Superior temporal gyrus (tissue), 1 donor: ENCODE results near the gene FBXO46.

ENCODE experiments used
- DNase-seq: peaks from one replicate; pipeline ENCODE4 v3.0.0-alpha.2; 2016; ENCODE audit errors: extremely low spot score

The FBXO46 gene, protein sequence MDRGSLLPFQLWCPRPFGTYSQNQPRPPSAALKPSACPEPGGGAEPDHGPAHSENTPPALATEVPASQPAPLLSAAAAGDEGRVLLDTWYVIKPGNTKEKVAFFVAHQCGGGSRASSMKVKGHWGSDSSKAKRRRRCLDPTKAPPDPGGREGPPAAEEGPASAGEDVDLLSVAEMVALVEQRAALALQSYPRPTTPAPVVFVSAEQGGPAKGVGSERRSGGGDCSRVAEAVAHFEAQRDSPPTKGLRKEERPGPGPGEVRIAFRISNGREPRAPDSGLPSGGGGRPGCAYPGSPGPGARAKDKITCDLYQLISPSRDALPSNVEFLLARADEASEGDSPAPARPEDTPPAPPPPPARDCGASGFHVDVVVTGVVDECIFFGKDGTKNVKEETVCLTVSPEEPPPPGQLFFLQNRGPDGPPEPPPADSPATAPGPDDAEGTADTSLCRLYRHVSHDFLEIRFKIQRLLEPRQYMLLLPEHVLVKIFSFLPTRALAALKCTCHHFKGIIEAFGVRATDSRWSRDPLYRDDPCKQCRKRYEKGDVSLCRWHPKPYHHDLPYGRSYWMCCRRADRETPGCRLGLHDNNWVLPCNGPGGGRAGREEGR

DNA sequence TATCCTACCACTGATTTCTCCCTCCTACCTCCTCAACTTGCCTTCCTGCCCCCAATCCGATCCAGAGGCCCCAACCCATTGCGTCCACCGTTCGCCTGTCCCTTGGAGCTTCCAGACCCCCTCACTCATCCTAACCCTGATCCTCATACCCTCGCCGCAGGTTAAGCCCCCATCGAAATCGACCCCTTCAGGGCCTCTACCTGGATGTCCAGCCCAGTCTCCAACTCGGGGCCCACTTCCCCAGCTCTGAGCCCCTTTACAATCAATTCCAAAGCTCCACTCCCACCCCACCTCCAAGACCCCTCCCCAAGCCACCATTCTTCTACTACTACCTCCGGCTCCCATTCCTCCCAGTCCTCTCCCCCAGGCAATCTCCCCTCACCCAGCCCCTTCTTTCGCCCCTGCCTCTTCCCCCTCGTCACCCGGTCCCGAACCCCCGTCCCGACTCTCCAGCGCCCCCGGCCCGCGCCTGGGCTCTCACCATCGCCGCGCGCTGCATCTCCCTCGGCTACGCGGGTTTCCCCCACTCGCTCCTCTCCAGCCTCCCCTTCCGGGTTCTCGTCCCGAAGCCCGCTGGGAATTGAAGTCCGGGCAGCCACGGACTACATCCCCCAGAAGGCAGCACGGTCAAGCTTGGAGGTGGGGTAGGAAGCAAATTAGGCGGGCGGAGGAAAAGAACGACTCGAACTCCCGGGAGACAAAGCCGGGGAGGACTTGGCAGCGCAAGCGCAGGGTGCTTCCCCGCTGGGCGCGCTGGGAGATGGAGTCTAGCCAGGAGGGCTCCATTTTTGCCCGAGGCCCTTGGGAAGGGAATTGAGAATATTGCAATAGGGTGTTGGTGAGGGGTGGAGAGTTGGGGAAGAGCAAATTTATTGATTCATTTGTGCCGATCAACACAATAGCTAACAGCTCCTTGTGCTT lies at the start of gene FBXO46:
TSS of gene FBXO46 (minus strand) at position 529 of the 921 bp plus-strand sequence. CDS start 17,401 bp downstream, outside the sequence.
- peak; percentile 99 for DNase-seq

DNA sequence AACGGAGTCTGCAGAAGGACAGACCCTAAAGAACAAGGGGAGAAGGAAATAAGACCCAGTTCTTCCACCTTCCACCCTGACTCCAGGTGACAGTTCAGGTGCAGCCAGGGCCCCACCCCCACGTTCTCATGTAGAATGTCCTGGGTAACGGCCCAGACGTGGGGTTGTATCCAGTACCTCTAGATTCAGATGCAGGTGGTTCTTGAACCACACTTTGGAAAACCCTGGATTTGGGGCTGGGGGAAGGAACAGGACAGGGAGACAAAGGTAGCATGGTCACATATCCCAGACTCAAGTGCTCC lies 49.4 kb upstream of the FBXO46 start:
- no peak for DNase-seq

DNA sequence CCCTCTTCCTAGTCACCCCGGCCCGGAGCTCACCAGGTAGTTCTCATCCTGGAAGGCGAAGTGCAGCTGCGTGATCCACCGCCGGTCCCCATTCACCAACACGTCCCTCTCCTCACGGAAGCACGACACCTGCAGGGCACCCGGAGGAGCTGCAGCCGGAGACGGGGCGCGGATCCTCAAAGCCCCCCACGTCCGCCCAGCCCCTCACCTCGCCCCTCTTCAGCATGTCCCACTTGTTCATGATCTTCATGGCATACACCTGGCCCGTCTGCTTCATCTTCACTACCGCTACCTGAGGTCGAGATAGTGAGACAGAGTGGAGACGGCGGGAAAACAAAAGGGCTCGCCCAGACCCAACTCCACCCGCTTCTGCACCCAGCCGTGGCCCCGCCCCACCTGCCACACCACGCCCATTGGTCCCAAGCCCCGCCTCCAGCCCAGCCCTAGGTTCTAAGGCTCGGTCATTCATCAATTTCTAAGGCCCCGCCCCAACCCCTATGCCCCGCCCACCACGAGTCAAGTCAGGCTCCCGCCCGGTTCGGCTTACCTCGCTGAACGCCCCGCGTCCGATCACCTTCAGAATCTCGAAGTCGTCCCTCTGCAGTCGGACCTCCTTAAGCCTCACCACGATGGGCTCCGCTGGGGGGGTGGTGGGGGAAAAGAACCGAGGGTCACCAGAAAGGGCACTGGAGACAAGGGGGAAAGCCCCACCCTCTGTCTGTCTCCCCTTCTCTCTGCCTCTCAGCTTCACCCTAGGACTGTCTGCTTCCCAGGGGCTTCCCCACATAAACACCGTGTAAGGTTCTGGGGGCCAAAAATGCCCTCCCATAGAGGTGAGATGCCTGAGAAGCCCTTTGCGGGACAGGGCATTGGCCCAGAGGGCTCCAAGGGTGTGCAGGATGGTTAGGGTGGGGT lies 48.8 kb upstream of the FBXO46 start:
- no peak for DNase-seq

DNA sequence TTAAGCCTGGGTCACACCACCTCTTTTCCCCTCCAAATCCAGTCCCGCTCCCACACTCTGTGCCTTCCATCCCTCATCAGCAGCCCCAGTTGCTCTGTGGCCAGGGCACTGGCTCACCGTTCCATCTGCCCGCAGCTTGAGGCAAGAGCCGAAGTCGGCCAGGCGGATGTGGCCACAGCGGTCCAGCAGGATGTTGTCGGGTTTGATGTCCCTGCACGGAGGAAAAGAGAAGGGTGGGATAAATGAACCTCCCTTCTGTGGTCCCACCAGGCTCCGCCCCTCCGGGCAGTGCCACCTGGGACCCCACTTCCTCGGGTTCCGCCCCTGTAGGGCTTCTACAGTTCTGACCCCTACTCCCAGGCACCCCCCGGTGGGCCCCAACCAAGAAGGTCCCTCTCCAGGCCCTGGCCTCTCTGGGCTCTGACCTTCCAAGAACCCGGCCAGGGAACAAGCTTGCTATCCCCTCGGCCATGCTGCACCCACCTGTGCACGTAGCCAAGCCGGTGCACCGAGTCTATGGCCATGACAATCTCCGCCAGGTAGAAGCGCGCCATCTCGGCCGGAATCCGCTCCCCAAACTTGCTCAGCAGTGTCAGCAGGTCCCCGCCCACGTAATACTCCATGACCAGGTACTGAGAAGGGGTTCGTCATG lies 47.4 kb upstream of the FBXO46 start:
- no peak for DNase-seq

DNA sequence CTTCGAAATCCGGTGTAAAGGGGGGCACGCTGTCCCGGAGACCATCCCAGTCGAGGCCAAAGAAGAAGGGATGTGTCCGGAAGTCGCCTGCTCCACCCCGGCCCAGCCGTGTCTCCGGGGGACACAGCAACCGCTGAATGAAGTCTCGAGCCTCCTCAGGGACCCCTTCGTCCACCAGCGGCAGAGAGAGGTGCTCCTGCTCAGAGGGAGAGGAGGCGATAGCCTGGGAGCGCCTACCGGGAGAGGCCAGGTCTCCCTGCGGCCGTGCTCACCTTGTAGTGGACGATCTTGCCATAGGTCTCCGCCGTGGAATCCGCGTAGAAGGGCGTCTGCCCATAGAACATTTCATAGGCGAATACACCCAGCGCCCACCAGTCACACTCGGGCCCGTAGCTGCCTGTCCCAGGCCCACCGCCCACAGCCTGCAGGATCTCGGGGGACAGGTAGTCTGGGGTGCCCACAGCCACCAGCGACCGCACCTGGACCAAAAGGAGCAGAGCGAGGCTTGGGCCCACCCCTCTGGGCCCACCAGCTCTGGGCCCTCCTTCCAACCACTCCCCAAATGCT lies 46.8 kb upstream of the FBXO46 start:
- DNase-seq: no peak

DNA sequence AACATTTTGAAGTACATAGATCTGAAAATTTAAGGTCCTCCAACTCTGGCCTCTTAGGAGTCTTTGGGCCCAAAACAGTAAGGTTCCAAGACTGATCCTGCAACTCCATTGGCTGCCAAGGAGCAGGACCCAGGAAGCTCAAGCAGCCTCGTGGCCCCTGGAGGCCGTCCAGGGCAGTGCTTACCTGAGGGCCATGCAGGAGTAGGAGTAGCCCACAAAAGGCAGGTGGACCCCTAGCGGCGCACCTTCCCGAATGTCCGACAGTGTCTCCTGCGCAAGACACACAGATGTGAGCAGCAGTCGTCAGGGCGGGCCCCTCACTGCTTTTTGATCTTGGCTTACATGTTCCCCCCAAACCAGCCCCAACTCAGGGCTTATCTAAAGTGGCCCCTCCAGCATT lies 44.1 kb upstream of the FBXO46 start:
- no peak for DNase-seq

DNA sequence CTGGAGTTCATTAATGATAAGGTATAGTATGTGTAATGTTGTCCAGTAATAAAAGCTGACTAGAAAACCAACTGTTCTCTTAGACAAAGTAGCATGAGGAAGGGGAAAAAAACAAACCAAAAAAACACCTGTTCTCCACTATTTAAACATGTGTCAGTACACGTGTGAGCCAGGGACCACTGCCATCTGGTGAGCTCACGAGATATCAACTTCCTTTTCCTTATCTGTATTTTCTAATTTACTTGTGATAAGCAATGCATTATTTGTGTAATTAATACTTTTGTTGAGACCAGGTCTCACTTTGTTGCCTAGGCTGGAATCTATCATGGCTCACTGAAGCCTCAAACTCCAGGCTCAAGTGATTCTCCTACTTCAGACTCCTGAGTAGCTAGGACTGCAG lies 42.7 kb upstream of the FBXO46 start:
- no peak for DNase-seq

DNA sequence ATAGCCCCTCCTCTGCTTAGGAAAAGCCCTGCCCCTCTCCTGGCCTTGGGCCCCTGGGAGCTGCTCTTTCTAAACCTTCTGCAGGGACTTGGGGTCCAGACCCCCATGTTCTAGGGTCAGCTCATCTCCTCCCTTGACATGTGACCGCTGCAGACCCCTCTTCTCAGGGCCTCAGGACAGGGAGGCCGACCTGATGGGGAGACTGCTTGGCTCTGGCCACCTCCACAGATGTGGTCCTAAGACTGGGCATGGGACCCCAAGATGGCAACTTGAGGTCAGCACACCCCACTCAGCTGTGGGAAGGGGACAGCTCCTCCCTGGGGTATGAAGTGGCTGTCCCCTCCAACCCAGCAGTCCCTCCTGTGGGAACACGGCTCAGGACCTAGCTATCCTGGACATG lies 42.2 kb upstream of the FBXO46 start:
- no peak for DNase-seq

DNA sequence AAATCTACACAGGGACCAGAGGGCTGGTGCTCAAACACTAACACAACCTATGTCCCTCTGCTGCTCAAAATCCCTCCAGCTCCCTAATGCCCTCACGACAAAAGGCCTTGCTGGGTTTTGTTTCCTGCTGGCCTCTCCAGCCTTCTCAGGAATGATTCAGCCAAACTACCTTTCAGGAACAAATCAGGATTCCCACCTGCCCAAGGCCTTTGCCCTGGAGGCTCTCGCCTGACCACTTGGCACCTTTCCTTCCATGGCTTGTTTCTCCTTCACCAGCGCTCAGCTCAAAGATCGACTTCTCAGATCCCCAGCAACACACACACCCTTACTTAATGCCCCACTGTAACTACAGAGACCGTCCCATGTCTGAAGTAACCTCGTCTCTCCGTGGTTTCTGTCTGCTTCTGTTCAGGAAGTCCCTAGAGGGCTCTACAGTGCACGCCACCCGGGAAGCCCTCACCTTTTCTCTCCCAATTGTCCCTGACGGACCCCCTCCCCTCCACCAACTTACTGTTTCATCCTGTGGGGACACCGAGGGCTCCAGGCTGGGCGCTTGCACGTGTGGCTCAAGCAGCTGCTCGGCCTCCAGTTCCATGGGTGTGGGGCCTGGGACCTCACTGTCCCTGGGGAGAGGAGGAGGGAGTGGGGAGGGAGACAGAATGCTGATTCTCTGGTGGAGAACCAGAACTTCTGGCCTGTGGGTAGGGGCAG lies 41.6 kb upstream of the FBXO46 start:
- DNase-seq: no peak

DNA sequence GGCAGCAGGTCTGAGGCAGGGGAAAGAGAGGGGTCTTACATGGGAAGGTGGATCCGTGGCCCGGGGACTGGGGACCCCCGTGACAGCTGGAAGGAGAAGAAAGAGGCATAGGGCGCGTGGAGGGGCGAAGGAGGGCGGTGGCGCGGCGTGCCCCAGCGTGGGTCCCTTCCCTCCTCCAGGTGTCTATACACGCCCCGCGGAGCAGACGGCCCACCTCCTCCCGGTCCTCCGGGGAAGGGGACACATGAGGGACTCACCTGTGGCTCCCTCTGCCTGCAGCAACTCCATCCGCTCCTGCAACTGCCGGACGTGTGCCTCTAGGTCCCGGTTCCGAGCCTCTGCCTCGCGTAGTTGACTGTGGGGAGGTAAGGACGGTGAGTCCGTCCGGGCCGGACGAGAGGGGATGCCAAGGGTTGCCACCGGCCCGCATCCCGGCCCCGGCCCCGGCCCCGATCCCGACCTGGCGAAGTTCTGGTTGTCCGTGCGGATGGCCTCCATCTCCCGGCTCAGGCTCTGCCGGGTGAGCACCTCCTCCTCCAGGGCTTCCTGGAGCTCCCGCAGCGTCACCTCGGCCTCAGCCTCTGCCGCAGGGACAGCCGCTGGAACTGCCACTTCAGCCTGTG lies 40.7 kb upstream of the FBXO46 start:
- DNase-seq: no peak

DNA sequence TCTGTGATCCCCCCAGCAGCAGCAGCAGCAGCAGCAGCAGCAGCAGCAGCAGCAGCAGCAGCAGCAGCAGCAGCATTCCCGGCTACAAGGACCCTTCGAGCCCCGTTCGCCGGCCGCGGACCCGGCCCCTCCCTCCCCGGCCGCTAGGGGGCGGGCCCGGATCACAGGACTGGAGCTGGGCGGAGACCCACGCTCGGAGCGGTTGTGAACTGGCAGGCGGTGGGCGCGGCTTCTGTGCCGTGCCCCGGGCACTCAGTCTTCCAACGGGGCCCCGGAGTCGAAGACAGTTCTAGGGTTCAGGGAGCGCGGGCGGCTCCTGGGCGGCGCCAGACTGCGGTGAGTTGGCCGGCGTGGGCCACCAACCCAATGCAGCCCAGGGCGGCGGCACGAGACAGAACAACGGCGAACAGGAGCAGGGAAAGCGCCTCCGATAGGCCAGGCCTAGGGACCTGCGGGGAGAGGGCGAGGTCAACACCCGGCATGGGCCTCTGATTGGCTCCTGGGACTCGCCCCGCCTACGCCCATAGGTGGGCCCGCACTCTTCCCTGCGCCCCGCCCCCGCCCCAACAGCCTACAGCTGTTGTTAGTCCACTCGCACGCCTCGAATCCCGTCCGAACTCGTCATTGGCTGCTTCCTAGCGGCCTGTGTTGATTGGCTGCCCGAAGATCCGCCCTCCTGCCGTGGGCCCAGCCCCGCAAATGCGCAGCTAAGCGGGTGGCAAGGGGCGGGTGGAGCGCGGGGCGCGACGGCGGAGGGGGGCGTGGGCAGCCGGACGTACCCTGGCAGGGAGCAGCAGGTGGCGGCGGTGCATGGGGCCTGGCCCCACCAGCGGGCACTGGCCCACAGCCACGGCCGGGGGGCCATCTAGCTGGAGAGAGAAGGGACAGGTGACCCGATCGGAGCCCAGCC lies 39.8 kb upstream of the FBXO46 start:
- DNase-seq: peak; percentile 91

DNA sequence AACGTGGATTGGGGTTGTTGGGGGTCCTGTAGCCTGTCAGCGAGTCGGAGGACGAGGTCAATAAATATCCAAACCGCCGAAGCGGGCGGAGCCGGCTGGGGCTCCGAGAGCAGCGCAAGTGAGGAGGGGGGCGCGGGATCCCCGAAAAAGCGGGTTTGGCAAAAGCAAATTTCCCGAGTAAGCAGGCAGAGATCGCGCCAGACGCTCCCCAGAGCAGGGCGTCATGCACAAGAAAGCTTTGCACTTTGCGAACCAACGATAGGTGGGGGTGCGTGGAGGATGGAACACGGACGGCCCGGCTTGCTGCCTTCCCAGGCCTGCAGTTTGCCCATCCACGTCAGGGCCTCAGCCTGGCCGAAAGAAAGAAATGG lies 39.1 kb upstream of the FBXO46 start:
- peak; percentile 67 for DNase-seq

DNA sequence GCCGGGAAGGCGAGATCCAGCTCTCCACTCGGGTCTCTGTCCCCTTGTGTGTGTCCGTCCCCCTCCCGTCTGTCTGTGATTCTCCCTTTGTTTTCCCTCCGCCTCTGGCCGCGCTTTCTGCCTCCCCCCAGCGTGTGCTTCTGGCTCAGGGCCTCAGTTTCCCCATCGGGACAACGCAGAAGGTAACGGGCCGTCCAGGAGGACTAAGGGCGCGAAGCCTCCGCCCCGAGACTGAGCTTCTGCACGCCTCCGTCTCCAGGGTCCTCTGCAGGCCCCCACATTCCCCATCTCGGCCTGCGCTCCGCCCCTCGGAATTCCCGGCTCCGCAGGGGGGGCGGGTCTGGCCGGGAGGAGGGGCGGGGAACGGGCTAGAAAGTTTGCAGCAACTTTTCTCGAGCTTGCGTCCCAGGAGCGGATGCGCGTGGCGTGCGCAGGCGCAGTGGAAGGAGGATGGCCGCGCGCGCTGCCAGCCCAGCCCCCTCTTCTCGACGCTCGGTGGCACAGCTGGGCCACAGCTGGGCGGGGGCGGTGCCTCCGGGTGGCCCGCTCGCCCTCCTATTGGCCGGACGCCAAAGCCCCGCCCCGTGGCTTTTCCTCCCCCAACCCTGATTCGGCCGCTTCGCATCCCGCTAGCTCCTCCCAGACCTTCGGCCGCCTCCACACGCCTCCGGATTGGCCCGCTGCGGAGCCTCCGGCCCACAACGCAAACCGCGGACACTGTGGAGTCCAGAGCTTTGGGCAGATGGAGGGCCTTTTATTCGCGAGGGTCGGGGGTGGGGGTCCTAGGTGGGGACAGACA lies 38.5 kb upstream of the FBXO46 start, which contains the start of gene SIX5:
TSS of gene SIX5 (minus strand) at position 269 of the 799 bp plus-strand sequence. CDS start 408 bp downstream, outside the sequence.
- peak; percentile 96 for DNase-seq

DNA sequence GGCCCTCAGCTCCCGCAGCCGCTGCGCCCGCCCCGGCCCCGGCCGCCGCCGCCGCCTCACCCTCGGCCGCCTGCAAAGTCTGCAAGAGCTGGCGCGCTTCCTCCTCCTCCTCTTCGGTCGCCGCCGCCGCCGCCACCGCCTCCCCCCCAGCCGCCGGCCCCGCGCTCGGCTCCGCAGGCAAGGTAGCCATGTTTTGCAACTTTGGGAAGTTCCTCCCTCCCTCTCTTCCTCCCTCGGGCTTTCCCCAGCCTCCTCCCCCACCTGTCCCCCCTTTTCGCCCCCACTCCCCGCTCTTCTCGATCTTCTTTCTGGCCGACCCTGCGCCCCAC lies 37.9 kb upstream of the FBXO46 start:
- no peak for DNase-seq

DNA sequence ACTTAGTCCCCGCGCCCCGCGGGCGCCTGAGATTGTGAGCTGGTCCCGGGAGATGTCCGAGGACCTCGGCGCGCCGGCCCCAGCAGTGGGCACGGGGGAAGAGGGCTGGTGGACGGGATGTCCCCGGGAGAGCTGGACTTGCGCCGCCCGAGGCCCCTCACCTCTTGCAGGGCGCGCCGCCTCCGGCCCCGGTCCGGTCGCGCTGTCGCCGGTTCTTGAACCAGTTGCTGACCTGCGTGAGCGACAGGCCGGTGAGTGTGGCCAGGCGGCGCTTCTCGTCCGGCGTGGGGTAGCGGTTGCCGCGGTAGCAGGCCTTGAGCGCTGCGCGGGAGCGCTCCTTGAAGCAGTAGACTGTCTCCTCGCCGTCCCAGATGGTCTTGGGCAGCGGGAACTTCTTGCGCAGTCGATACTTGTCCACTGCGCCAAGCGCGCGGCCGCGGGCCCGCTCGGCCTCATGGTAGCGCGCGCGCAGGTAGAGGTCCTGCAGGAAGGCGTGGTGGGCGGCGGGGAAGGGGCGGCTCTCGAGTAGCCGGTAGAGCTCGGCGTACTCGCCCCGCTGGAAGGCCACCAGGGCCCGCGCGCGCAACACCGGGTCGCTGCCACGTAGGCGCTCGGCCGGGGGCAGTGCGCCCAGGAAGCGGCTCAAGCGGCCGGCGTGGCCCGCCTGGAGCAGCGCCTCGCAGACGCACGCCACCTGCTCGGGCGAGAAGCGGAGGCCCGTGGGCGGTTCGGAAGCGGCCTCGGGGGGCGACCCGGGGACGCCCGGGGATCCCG lies 37.4 kb upstream of the FBXO46 start:
- peak; percentile 16 for DNase-seq

DNA sequence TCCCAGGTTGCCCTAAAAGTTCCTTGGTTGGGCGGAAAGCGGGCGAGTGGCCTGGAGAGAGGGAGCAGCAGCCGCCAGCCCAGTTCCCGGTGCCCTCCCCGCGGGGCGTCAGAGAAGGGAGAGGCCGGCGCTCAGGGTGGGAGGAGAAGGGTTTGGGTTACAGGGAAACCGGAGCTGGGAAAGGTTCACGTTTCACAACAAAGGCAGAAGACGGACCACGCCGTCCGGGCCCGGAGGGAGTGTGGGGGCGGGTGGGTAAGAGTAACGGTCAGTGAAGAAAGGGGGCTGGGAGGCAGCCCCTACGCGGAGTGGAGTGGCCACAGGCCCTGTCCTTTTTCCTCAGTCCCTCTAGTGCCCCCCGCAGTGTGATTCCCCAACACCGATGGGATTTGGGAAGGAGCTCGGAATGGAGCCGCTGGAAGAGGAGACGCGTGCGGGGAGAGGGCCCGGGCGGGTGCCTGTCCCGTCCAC lies 36.7 kb upstream of the FBXO46 start:
- DNase-seq: no peak

DNA sequence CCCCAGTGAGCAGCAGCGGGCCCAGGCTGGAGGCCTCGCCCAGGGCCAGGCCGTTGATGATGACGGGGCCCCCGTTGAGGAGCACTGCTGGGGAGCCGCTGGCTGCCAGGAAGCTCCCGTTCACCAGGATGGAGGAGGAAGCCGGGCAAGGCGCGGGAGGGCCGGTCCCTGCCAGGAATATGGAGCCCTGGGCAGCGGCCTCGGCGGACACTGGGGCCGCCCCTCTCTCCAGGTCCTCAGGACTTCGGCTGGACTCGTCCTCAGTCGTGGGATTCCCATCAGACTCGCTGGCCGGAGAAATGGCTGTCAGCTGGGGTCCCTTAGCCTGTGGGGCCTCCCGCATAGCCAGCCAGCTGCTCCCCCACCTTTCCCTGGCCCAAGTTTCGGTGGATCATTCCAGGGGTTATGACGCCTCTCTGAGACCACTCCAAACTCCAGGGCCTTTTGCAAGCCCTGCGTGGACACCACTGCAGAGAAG lies 36.2 kb upstream of the FBXO46 start:
- DNase-seq: no peak
